Thoracic aorta (tissue), 2 donors: Measurements from ENCODE around the gene DUSP14. TPM values are rescaled to one million over a fixed set of nuclear protein-coding genes. Genes with fewer than 3 reads are reported as not detected.

Experiments used
- ATAC-seq: fragments of 150-250 bp; one replicate; pipeline ENCODE4 v1.8.0; 2017; ENCODE audit warnings: low read depth; ENCODE audit not compliant: insufficient number of reproducible peaks, low FRiP score
- DNase-seq: peaks from one replicate; pipeline ENCODE4 v3.0.0-alpha.2; 2020; ENCODE audit warnings: low spot score
- H3K27ac ChIP-seq, 2 donors: fragments of 200-600 bp; sonication (generic); 1 replicate in 1 of 2; 2 replicates in 1 of 2; pipeline ENCODE4 v1.5.1; 2016; ENCODE audit warnings: mild to moderate bottlenecking in 2 of 2, moderate library complexity in 2 of 2
- H3K27me3 ChIP-seq: fragments of 200-600 bp; sonication (generic); replicated peaks from 2 replicates; pipeline ENCODE4 v1.6.0; 2016; ENCODE audit warnings: mild to moderate bottlenecking; ENCODE audit not compliant: insufficient read depth
- H3K36me3 ChIP-seq: fragments of 200-600 bp; sonication (generic); one replicate; pipeline ENCODE4 v1.5.1; 2016
- H3K4me1 ChIP-seq, 2 donors: fragments of 200-600 bp; sonication (generic); 1 replicate in 1 of 2; 2 replicates in 1 of 2; pipeline versions ENCODE4 v1.5.1 to v1.6.0; 2016; ENCODE audit warnings: low read depth in 2 of 2, mild to moderate bottlenecking in 1 of 2; ENCODE audit not compliant: control insufficient read depth in 1 of 2
- H3K4me3 ChIP-seq: fragments of 200-600 bp; sonication (generic); 2 replicates; pipeline ENCODE4 v1.5.1; 2016; ENCODE audit warnings: mild to moderate bottlenecking
- H3K9me3 ChIP-seq: fragments of 200-600 bp; sonication (generic); 2 replicates; pipeline ENCODE4 v1.5.1; 2016
- CTCF ChIP-seq: fragments of 200-600 bp; sonication (generic); IDR thresholded peaks from one replicate; pipeline ENCODE4 v1.5.1; 2019; ENCODE audit warnings: antibody characterized with exemption
- total RNA-seq, 2 donors: library from RNA; depleted of rRNA; stranded (reverse); fragments of >200 nt; gene quantifications; one replicate each; pipeline versions ENCODE4 v1.1.0 to v1.2.3, GENCODE V29; 2016

The DUSP14 gene
- total RNA-seq, 2 donors from 2014 or later = 18.1 to 22.2 TPM

- H3K4me1 ChIP-seq = peaks cover 2 to 15% of the 10 kb centered on the region in 2 donors
- H3K27me3 ChIP-seq = no peaks in the 10 kb centered on the region
- no peaks in the 10 kb centered on the region for H3K9me3 ChIP-seq
- peaks cover 4% of the 10 kb centered on the region for H3K36me3 ChIP-seq
- no peak overlapping the region for H3K4me3 ChIP-seq
- no peak for TF ChIP-seq CTCF
- ATAC-seq (no peak), DNase-seq (no peak)
- no peak overlapping the region for H3K27ac ChIP-seq
These were observed 58.3 kb downstream of the DUSP14 start for GRCh38 chr17:37547986-37548385.

- no peak overlapping the region for H3K27ac ChIP-seq
- no peak for TF ChIP-seq CTCF
- peaks cover 6% of the 10 kb centered on the region for H3K36me3 ChIP-seq
- ATAC-seq = no peak
- peaks cover 2 to 15% of the 10 kb centered on the region in 2 donors for H3K4me1 ChIP-seq
- H3K4me3 ChIP-seq = no peak overlapping the region
- no peak for DNase-seq
- no peaks in the 10 kb centered on the region for H3K27me3 ChIP-seq
- no peaks in the 10 kb centered on the region for H3K9me3 ChIP-seq
These were observed 62.1 kb downstream of the DUSP14 start for GRCh38 chr17:37551788-37552187.

- H3K27ac ChIP-seq = no peak overlapping the region
- TF ChIP-seq CTCF = no peak
- H3K4me3 ChIP-seq = no peak overlapping the region
- no peaks in the 10 kb centered on the region for H3K9me3 ChIP-seq
- peaks cover 0 to 5% of the 10 kb centered on the region in 2 donors for H3K4me1 ChIP-seq
- no peaks in the 10 kb centered on the region for H3K27me3 ChIP-seq
- DNase-seq (no peak), ATAC-seq (no peak)
- peaks cover 6% of the 10 kb centered on the region for H3K36me3 ChIP-seq
These were observed 63.8 kb downstream of the DUSP14 start for GRCh38 chr17:37553401-37553966.

GRCh38 chr17:37555386-37555785 is 65.7 kb downstream of the DUSP14 start:
- Histone ChIP-seq H3K36me3 (peaks cover 23% of the 10 kb centered on the region), H3K4me1 (peaks cover 0 to 4% of the 10 kb centered on the region in 2 donors), H3K9me3 (no peaks in the 10 kb centered on the region), H3K27me3 (no peaks in the 10 kb centered on the region), H3K27ac (no peak overlapping the region), H3K4me3 (no peak overlapping the region)
- ATAC-seq (no peak), DNase-seq (no peak)
- TF ChIP-seq CTCF = no peak

- no peaks in the 10 kb centered on the region for H3K27me3 ChIP-seq
- no peak for DNase-seq
- ATAC-seq = no peak
- no peaks in the 10 kb centered on the region for H3K9me3 ChIP-seq
- no peak for TF ChIP-seq CTCF
- peaks cover 33% of the 10 kb centered on the region for H3K36me3 ChIP-seq
- no peak overlapping the region for H3K4me3 ChIP-seq
- no peak overlapping the region for H3K27ac ChIP-seq
- no peaks in the 10 kb centered on the region for H3K4me1 ChIP-seq
These were observed 67.8 kb downstream of the DUSP14 start for GRCh38 chr17:37557482-37557881.
